GM23338 (cell line): ENCODE results near the gene IL22. TPM values are rescaled to one million over a fixed set of nuclear protein-coding genes. Genes with fewer than 3 reads are reported as not detected.

ENCODE experiments used
- ATAC-seq: fragments of 200-7000 bp; cut with Tn5 transposase; 3 replicates; pipeline ENCODE4 v1.9.1; 2020
- DNase-seq: peaks from one replicate; pipeline ENCODE4 v3.0.0-alpha.2; 2015; ENCODE audit warnings: low spot score
- H2AFZ ChIP-seq: fragments of 200-600 bp; sonication (generic); 2 replicates; pipeline ENCODE4 v1.8.0; 2016; ENCODE audit warnings: antibody characterized with exemption, mild to moderate bottlenecking, moderate library complexity
- H3F3A ChIP-seq: fragments of 200-600 bp; sonication (generic); replicated peaks from 2 replicates; pipeline ENCODE4 v1.8.0; 2017; ENCODE audit warnings: antibody characterized with exemption, mixed run types, low read depth
- H3K27ac ChIP-seq: fragments of 200-600 bp; sonication (generic); 2 replicates; pipeline ENCODE4 v1.6.1; 2016; ENCODE audit warnings: low read depth
- H3K27me3 ChIP-seq: fragments of 200-600 bp; sonication (generic); 2 replicates; pipeline ENCODE4 v1.8.0; 2016; ENCODE audit warnings: mild to moderate bottlenecking, mixed run types, moderate library complexity; ENCODE audit not compliant: insufficient read depth
- H3K36me3 ChIP-seq: fragments of 200-600 bp; sonication (generic); 2 replicates; pipeline ENCODE4 v1.8.0; 2016; ENCODE audit warnings: mild to moderate bottlenecking; ENCODE audit not compliant: insufficient read depth
- H3K4me1 ChIP-seq: fragments of 200-600 bp; sonication (generic); 2 replicates; pipeline ENCODE4 v1.8.0; 2016; ENCODE audit warnings: mild to moderate bottlenecking, moderate library complexity; ENCODE audit not compliant: insufficient read depth
- H3K4me2 ChIP-seq: fragments of 200-600 bp; sonication (generic); 2 replicates; pipeline ENCODE4 v1.7.1; 2017; ENCODE audit warnings: mixed run types
- H3K4me3 ChIP-seq: fragments of 200-600 bp; sonication (generic); 2 replicates; pipeline ENCODE4 v1.6.1; 2016; ENCODE audit warnings: mixed run types
- H3K79me2 ChIP-seq: fragments of 200-600 bp; sonication (generic); replicated peaks from 2 replicates; pipeline ENCODE4 v1.8.0; 2017; ENCODE audit warnings: mild to moderate bottlenecking; ENCODE audit not compliant: insufficient read depth
- H3K9me2 ChIP-seq: fragments of 200-600 bp; sonication (generic); 2 replicates; pipeline ENCODE4 v1.8.0; 2017; ENCODE audit not compliant: insufficient read depth
- H4K20me1 ChIP-seq: fragments of 200-600 bp; sonication (generic); replicated peaks from 2 replicates; pipeline ENCODE4 v1.8.0; 2017; ENCODE audit warnings: mild to moderate bottlenecking; ENCODE audit not compliant: insufficient read depth
- H3K27ac Mint-ChIP-seq: 2 replicates; pipeline ENCODE4 v1.8.0; 2020; ENCODE audit warnings: inconsistent platforms, mild to moderate bottlenecking, moderate library complexity, mixed read lengths
- H3K27me3 Mint-ChIP-seq: 3 replicates; pipeline ENCODE4 v1.8.0; 2022; ENCODE audit warnings: low read depth, mild to moderate bottlenecking, moderate library complexity, mixed read lengths, inconsistent platforms; ENCODE audit not compliant: insufficient read depth, poor library complexity
- H3K36me3 Mint-ChIP-seq: 3 replicates; pipeline ENCODE4 v1.8.0; 2021; ENCODE audit warnings: low read depth, mild to moderate bottlenecking, inconsistent platforms, moderate library complexity, mixed read lengths
- H3K4me1 Mint-ChIP-seq: 3 replicates; pipeline ENCODE4 v1.8.0; 2020; ENCODE audit warnings: mild to moderate bottlenecking, inconsistent platforms, mixed read lengths
- H3K4me3 Mint-ChIP-seq: 3 replicates; pipeline ENCODE4 v1.8.0; 2021; ENCODE audit warnings: moderate library complexity, mild to moderate bottlenecking, inconsistent platforms, mixed read lengths
- H3K9me3 Mint-ChIP-seq: 3 replicates; pipeline ENCODE4 v1.8.0; 2020; ENCODE audit warnings: moderate library complexity, mild to moderate bottlenecking, inconsistent platforms, mixed read lengths
- EZH2 ChIP-seq: fragments of 200-600 bp; sonication (generic); IDR thresholded peaks from one replicate; pipeline ENCODE4 v1.8.0; 2017; ENCODE audit warnings: antibody characterized with exemption, mild to moderate bottlenecking, low read depth; ENCODE audit not compliant: unreplicated experiment
- EZH2phosphoT487 ChIP-seq: fragments of 200-600 bp; sonication (generic); IDR thresholded peaks from one replicate; pipeline ENCODE4 v1.8.1; 2018; ENCODE audit warnings: antibody characterized with exemption; ENCODE audit not compliant: unreplicated experiment
- POLR2AphosphoS5 ChIP-seq: IDR thresholded peaks from 2 replicates; pipeline ENCODE4 v1.6.1; 2016; ENCODE audit warnings: antibody characterized with exemption, low read depth
- ZNF114 ChIP-seq: fragments of 250-450 bp; sonication (Bioruptor Pico); IDR thresholded peaks from 2 replicates; pipeline ENCODE4 v1.5.0; 2020; ENCODE audit warnings: mild to moderate bottlenecking, moderate library complexity
- ZNF462 ChIP-seq: fragments of 250-450 bp; sonication (Bioruptor Pico); IDR thresholded peaks from 2 replicates; pipeline ENCODE4 v1.5.0; 2020; ENCODE audit warnings: mild to moderate bottlenecking, moderate library complexity
- polyA plus RNA-seq: library from polyadenylated mRNA; unstranded; fragments of >200 nt; fragmentation: Nextera tagmentation; extraction: Ambion mirVana; gene quantifications from 2 replicates; pipeline ENCODE4 v1.2.1, GENCODE V29; 2016
- total RNA-seq: library from RNA; depleted of rRNA; stranded (reverse); fragments of >200 nt; shearing (Covaris generic); gene quantifications from 2 replicates; pipeline ENCODE4 v1.2.3, GENCODE V29; 2014
- TF ChIP-seq, protein P1 (sequence below), 2 experiments: fragments of 200-600 bp in 1 of 2; sonication (generic) in 1 of 2; conservative IDR thresholded peaks; 2 replicates each; pipeline versions ENCODE4 v1.5.1 to v1.6.1; 2016 to 2017; ENCODE audit warnings: antibody characterized with exemption in 2 of 2, low read depth in 2 of 2, mild to moderate bottlenecking in 2 of 2, moderate library complexity in 1 of 2
- TF ChIP-seq, protein P2 (sequence below): IDR thresholded peaks from one replicate; pipeline ENCODE4 v1.6.1; 2018; ENCODE audit warnings: antibody characterized with exemption; ENCODE audit not compliant: unreplicated experiment

Gene IL22
- total and polyA plus RNA-seq, 2 experiments from 2014 or later: not detected

GRCh38 chr12:68269779-68270178, 16.4 kb upstream of the IL22 start (continued):
- TF ChIP-seq, protein P1, sequence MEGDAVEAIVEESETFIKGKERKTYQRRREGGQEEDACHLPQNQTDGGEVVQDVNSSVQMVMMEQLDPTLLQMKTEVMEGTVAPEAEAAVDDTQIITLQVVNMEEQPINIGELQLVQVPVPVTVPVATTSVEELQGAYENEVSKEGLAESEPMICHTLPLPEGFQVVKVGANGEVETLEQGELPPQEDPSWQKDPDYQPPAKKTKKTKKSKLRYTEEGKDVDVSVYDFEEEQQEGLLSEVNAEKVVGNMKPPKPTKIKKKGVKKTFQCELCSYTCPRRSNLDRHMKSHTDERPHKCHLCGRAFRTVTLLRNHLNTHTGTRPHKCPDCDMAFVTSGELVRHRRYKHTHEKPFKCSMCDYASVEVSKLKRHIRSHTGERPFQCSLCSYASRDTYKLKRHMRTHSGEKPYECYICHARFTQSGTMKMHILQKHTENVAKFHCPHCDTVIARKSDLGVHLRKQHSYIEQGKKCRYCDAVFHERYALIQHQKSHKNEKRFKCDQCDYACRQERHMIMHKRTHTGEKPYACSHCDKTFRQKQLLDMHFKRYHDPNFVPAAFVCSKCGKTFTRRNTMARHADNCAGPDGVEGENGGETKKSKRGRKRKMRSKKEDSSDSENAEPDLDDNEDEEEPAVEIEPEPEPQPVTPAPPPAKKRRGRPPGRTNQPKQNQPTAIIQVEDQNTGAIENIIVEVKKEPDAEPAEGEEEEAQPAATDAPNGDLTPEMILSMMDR (conservative IDR thresholded peaks at IDR 0.05; ENCODE audit: low read depth in 2 of 2): no peak
- TF ChIP-seq EZH2: no peak
- TF ChIP-seq, protein P2, sequence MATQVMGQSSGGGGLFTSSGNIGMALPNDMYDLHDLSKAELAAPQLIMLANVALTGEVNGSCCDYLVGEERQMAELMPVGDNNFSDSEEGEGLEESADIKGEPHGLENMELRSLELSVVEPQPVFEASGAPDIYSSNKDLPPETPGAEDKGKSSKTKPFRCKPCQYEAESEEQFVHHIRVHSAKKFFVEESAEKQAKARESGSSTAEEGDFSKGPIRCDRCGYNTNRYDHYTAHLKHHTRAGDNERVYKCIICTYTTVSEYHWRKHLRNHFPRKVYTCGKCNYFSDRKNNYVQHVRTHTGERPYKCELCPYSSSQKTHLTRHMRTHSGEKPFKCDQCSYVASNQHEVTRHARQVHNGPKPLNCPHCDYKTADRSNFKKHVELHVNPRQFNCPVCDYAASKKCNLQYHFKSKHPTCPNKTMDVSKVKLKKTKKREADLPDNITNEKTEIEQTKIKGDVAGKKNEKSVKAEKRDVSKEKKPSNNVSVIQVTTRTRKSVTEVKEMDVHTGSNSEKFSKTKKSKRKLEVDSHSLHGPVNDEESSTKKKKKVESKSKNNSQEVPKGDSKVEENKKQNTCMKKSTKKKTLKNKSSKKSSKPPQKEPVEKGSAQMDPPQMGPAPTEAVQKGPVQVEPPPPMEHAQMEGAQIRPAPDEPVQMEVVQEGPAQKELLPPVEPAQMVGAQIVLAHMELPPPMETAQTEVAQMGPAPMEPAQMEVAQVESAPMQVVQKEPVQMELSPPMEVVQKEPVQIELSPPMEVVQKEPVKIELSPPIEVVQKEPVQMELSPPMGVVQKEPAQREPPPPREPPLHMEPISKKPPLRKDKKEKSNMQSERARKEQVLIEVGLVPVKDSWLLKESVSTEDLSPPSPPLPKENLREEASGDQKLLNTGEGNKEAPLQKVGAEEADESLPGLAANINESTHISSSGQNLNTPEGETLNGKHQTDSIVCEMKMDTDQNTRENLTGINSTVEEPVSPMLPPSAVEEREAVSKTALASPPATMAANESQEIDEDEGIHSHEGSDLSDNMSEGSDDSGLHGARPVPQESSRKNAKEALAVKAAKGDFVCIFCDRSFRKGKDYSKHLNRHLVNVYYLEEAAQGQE: no peak
- no peak for TF ChIP-seq ZNF114 (CRISPR knock-in tag)
- no peak for TF ChIP-seq EZH2phosphoT487

DNA sequence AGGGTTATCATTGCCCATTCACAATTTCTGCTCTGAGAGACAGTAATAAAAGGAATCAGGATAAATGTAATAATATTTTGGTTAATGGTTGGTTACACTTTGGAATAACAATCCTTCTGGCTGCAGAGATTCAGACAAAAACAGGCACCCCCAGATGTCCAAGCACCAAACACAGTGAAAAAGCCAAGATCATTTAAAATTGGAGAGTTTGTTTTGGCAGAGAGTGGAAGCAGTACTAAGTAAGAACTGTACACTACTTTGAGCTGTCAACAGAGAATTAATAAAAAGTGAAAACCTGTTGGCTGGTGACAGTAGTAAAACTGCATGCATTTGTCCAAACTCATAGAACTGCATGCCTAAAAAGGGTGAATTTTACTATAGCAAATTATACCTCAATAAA, 15.6 kb upstream of the IL22 start:
- H3K9me2 ChIP-seq: peaks cover 6% of the 10 kb centered on the region
- ATAC-seq: no peak
- H2AFZ ChIP-seq: no peak overlapping the region
- H3K4me3 Mint-ChIP-seq: no peak overlapping the region
- H3K27ac Mint-ChIP-seq: no peak overlapping the region
- H3K4me1 ChIP-seq: no peaks in the 10 kb centered on the region
- H3K4me2 ChIP-seq: no peak overlapping the region
- no peaks in the 10 kb centered on the region for H3K27me3 ChIP-seq
- no peak overlapping the region for H3K27ac ChIP-seq
- H3K79me2 ChIP-seq: no peaks in the 10 kb centered on the region
- no peaks in the 10 kb centered on the region for H3F3A ChIP-seq
- no peaks in the 10 kb centered on the region for H3K36me3 Mint-ChIP-seq
- no peaks in the 10 kb centered on the region for H3K27me3 Mint-ChIP-seq
- H3K36me3 ChIP-seq: no peaks in the 10 kb centered on the region
- no peaks in the 10 kb centered on the region for H3K4me1 Mint-ChIP-seq
- H3K9me3 Mint-ChIP-seq: no peaks in the 10 kb centered on the region
- no peak for DNase-seq
- no peak overlapping the region for H3K4me3 ChIP-seq
- H4K20me1 ChIP-seq: no peaks in the 10 kb centered on the region
- TF ChIP-seq, protein P1 (conservative IDR thresholded peaks at IDR 0.05; ENCODE audit: low read depth in 2 of 2): no peak
- TF ChIP-seq POLR2AphosphoS5: no peak
- TF ChIP-seq EZH2phosphoT487: no peak
- TF ChIP-seq ZNF462 (CRISPR knock-in tag): no peak
